Stomach (tissue), 4 donors: ENCODE results near the gene SEMA5A.

Source experiments
- POLR2A ChIP-seq, 4 donors: fragments of 450-650 bp; IDR thresholded peaks; one replicate each; pipeline ENCODE4 v1.6.1; 2016; ENCODE audit warnings: antibody characterized with exemption in 4 of 4, control low read depth in 2 of 4, mild to moderate bottlenecking in 1 of 4, moderate library complexity in 1 of 4
- TF ChIP-seq, protein P1 (sequence below), 7 experiments: fragments of 450-650 bp in 4 of 7; fragments of 200-600 bp in 3 of 7; sonication (generic) in 3 of 7; IDR thresholded peaks; one replicate each; pipeline ENCODE4 v1.5.1; 2016 to 2019; ENCODE audit warnings: antibody characterized with exemption in 7 of 7, control low read depth in 2 of 7, mild to moderate bottlenecking in 1 of 7

DNA sequence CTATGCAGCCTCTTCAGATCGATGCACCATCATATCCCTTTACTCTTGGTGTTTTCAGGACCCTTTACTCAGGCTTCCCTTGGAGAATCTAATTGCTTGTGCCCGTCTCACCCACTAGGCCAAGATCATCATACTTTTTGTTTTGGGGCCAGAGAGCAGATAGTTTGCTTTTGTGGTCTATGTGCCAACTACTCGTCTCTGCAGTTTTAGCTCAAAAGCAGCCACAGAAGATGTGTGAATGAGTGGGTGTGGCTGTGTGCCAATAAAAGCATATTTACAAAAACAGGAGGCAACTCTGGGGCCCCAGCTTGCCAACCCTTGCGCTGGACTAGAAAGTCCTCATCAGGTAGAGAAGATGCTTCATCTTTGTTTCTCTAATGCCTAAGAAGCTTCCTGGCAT lies 216.8 kb downstream of the SEMA5A start:
- TF ChIP-seq, protein P1, sequence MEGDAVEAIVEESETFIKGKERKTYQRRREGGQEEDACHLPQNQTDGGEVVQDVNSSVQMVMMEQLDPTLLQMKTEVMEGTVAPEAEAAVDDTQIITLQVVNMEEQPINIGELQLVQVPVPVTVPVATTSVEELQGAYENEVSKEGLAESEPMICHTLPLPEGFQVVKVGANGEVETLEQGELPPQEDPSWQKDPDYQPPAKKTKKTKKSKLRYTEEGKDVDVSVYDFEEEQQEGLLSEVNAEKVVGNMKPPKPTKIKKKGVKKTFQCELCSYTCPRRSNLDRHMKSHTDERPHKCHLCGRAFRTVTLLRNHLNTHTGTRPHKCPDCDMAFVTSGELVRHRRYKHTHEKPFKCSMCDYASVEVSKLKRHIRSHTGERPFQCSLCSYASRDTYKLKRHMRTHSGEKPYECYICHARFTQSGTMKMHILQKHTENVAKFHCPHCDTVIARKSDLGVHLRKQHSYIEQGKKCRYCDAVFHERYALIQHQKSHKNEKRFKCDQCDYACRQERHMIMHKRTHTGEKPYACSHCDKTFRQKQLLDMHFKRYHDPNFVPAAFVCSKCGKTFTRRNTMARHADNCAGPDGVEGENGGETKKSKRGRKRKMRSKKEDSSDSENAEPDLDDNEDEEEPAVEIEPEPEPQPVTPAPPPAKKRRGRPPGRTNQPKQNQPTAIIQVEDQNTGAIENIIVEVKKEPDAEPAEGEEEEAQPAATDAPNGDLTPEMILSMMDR (IDR thresholded peaks at IDR 0.05), result no peak
- TF ChIP-seq POLR2A (IDR thresholded peaks at IDR 0.05), result no peak
